ENCODE measurements around the gene NDUFB5. TPM values are rescaled to one million over a fixed set of nuclear protein-coding genes. Genes with fewer than 3 reads are reported as not detected.

Gene NDUFB5
- total RNA-seq (2014; rRNA removed; shearing (Covaris generic)), result 222 and 281 TPM in 2 replicates

GRCh38 chr3:179604321-179605078 is at the start of gene NDUFB5, which contains the start of gene MRPL47:
Gene NDUFB5, plus strand, starts transcription at chr3:179604794. Its CDS starts 22 bp downstream, at chr3:179604816.
Gene MRPL47, minus strand, starts transcription at chr3:179604638. Its CDS starts 14 bp downstream, at chr3:179604624.
- DNase-seq (ENCODE audit: low spot score), result peak; percentile 99

GRCh38 chr3:179558742-179559364 is 45.7 kb upstream of the NDUFB5 start:
- DNase-seq (ENCODE audit: low spot score), result peak; percentile 73

GRCh38 chr3:179560791-179561190 is 43.8 kb upstream of the NDUFB5 start:
- DNase-seq (ENCODE audit: low spot score), result no peak

GRCh38 chr3:179562591-179563270 is 41.9 kb upstream of the NDUFB5 start, which contains the start of gene ACTL6A:
Gene ACTL6A, plus strand, starts transcription at chr3:179562926. Its CDS starts 167 bp downstream, at chr3:179563093.
- peak; percentile 100 for DNase-seq (ENCODE audit: low spot score)

GRCh38 chr3:179563271-179563783 is 41.3 kb upstream of the NDUFB5 start:
- peak; percentile 78 for DNase-seq (ENCODE audit: low spot score)

GRCh38 chr3:179565496-179565895 is 39.1 kb upstream of the NDUFB5 start:
- no peak for DNase-seq (ENCODE audit: low spot score)

GRCh38 chr3:179580992-179581391 is 23.6 kb upstream of the NDUFB5 start:
- DNase-seq (ENCODE audit: low spot score), result no peak

GRCh38 chr3:179589143-179589542 is 15.5 kb upstream of the NDUFB5 start:
- DNase-seq (ENCODE audit: low spot score), result no peak

GRCh38 chr3:179590669-179591068 is 13.9 kb upstream of the NDUFB5 start:
- DNase-seq (ENCODE audit: low spot score), result no peak

GRCh38 chr3:179591313-179591712 is 13.3 kb upstream of the NDUFB5 start:
- DNase-seq (ENCODE audit: low spot score), result no peak

GRCh38 chr3:179599531-179599930 is 5.1 kb upstream of the NDUFB5 start:
- no peak for DNase-seq (ENCODE audit: low spot score)

- no peak for DNase-seq (ENCODE audit: low spot score)
Observed at GRCh38 chr3:179603321-179603720, 1.3 kb upstream of the NDUFB5 start.

GRCh38 chr3:179603831-179604230 is 763 bp upstream of the NDUFB5 start:
- no peak for DNase-seq (ENCODE audit: low spot score)

- no peak for DNase-seq (ENCODE audit: low spot score)
Observed at GRCh38 chr3:179606534-179607085, 2.0 kb downstream of the NDUFB5 start.

- no peak for DNase-seq (ENCODE audit: low spot score)
Observed at GRCh38 chr3:179608931-179609720, 4.5 kb downstream of the NDUFB5 start.

GRCh38 chr3:179610066-179610465 is 5.5 kb downstream of the NDUFB5 start:
- DNase-seq (ENCODE audit: low spot score), result no peak

GRCh38 chr3:179613807-179614206 is 9.2 kb downstream of the NDUFB5 start:
- DNase-seq (ENCODE audit: low spot score), result no peak

GRCh38 chr3:179615458-179616173 is 11.0 kb downstream of the NDUFB5 start:
- DNase-seq (ENCODE audit: low spot score), result no peak

- no peak for DNase-seq (ENCODE audit: low spot score)
Observed at GRCh38 chr3:179622023-179622422, 17.4 kb downstream of the NDUFB5 start.

GRCh38 chr3:179624451-179624850 is 19.9 kb downstream of the NDUFB5 start:
- no peak for DNase-seq (ENCODE audit: low spot score)

All from H4 (cell line).